ENCODE measurements around the gene GJC2. TPM values are rescaled to one million over a fixed set of nuclear protein-coding genes. Genes with fewer than 3 reads are reported as not detected.

GJC2 gene
- total and polyA plus RNA-seq, 4 donors, result 0.10 to 0.79 (median 0.25) TPM; not detected in 1

DNA sequence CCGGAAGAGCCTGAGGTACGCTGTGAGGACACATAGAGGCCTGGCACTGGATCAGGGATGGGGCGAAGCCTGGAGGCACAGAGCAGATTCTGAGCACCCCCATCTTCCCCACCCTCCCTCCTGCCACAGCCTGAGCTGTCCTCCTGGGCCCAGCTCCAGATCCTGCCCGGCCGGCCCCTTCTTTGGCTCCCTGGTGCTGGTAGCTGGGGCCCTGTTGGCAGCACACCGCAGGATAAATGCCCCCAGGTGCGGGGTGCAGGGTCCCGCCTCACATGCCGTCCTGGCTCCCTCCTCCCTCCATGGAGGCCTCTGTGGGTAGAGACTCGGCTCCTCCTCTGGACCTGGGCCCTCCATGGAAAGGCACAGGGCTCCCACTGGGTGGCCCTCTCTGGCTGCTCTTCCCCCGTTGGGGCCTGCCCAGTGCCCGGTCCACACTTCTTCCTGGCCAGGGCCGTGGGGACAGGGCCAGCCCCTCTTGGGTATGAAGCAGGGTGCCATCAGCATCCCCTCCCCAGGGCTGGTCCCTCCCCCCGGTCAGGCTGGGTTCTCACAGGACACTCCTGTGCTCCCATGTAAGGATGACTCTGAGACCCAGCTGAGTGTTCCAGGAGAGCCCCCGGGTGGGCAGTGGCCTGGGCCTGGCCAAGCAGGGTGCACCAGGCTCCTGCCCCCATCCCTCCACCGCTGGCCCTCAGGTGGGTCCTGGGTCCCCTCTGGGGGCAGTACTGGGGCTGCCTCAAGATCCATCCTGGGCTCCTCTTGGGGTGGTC is 57.0 kb downstream of the GJC2 start:
- H3K9ac ChIP-seq (ENCODE audit: low read depth in 1 of 2, low read length in 2 of 2), result no peak overlapping the region
- TF ChIP-seq ATF3 (IDR thresholded peaks at IDR 0.05), result no peak
- TF ChIP-seq, protein P1, sequence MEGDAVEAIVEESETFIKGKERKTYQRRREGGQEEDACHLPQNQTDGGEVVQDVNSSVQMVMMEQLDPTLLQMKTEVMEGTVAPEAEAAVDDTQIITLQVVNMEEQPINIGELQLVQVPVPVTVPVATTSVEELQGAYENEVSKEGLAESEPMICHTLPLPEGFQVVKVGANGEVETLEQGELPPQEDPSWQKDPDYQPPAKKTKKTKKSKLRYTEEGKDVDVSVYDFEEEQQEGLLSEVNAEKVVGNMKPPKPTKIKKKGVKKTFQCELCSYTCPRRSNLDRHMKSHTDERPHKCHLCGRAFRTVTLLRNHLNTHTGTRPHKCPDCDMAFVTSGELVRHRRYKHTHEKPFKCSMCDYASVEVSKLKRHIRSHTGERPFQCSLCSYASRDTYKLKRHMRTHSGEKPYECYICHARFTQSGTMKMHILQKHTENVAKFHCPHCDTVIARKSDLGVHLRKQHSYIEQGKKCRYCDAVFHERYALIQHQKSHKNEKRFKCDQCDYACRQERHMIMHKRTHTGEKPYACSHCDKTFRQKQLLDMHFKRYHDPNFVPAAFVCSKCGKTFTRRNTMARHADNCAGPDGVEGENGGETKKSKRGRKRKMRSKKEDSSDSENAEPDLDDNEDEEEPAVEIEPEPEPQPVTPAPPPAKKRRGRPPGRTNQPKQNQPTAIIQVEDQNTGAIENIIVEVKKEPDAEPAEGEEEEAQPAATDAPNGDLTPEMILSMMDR (IDR thresholded peaks at IDR 0.05; ENCODE audit: low read depth, low read length, missing input control), result no peak
- TF ChIP-seq FOXA1 (IDR thresholded peaks at IDR 0.05), result no peak
- no peak for TF ChIP-seq JUND (IDR thresholded peaks at IDR 0.05)
- TF ChIP-seq MAX (IDR thresholded peaks at IDR 0.05), result no peak
- no peak for TF ChIP-seq RAD21 (IDR thresholded peaks at IDR 0.05)
- TF ChIP-seq EGR1 (IDR thresholded peaks at IDR 0.05; ENCODE audit: low read depth in 2 of 2), result no peak
- TF ChIP-seq HNF4A (conservative IDR thresholded peaks at IDR 0.05), result no peak
- TF ChIP-seq FOXA2 (IDR thresholded peaks at IDR 0.05), result no peak
- no peak for TF ChIP-seq ZBTB33 (IDR thresholded peaks at IDR 0.05)
- no peaks in the 10 kb centered on the region for H3K4me1 ChIP-seq (ENCODE audit: control insufficient read depth in 4 of 4, insufficient read depth in 4 of 4, low read length in 3 of 4)
- H3K4me3 ChIP-seq (ENCODE audit: low read depth in 1 of 3, low read length in 3 of 3), result no peak overlapping the region
- no peaks in the 10 kb centered on the region for H3K27me3 ChIP-seq (ENCODE audit: control insufficient read depth in 4 of 4, insufficient read depth in 4 of 4, low read length in 3 of 4)
- H3K27ac ChIP-seq (ENCODE audit: low read depth in 1 of 2, low read length in 2 of 2), result no peak overlapping the region
- DNase-seq (ENCODE audit: low spot score), result no peak
- no peaks in the 10 kb centered on the region for H3K9me3 ChIP-seq (ENCODE audit: control insufficient read depth in 4 of 4, low read length in 3 of 4)
- WGBS, result 76% methylated on average over 16 of the region's 16 CpGs
- H3K36me3 ChIP-seq (ENCODE audit: control insufficient read depth in 4 of 4, insufficient read depth in 3 of 4, low read depth in 1 of 4, low read length in 3 of 4), result no peaks in the 10 kb centered on the region

DNA sequence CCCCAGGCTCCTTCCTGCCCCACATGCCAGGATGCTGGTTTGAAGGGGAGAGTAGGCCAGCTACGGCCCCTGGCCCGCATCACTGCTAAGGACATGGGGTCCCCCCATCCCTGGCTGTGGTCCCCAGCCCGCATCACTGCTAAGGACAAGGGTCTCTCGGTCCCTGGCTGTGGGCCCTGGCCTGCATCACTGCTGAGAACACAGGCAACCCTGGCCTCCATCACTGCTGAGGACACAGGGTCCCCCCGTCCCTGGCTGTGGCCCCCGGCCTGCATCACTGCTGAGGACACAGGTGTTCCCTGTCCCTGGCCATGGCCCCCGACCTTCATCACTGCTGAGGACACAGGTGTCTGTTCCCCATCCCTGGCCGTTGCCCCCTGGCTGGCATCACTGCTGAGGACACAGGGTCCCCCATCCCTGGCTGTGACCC is 57.7 kb downstream of the GJC2 start:
- Histone ChIP-seq H3K27ac (ENCODE audit: low read depth in 1 of 2, low read length in 2 of 2) (no peak overlapping the region), H3K9ac (ENCODE audit: low read depth in 1 of 2, low read length in 2 of 2) (no peak overlapping the region), H3K36me3 (ENCODE audit: control insufficient read depth in 4 of 4, insufficient read depth in 3 of 4, low read depth in 1 of 4, low read length in 3 of 4) (no peaks in the 10 kb centered on the region), H3K4me3 (ENCODE audit: low read depth in 1 of 3, low read length in 3 of 3) (no peak overlapping the region), H3K4me1 (ENCODE audit: control insufficient read depth in 4 of 4, insufficient read depth in 4 of 4, low read length in 3 of 4) (peaks cover 0 to under 1% (median 0%) of the 10 kb centered on the region in 4 donors), H3K27me3 (ENCODE audit: control insufficient read depth in 4 of 4, insufficient read depth in 4 of 4, low read length in 3 of 4) (no peaks in the 10 kb centered on the region), H3K9me3 (ENCODE audit: control insufficient read depth in 4 of 4, low read length in 3 of 4) (no peaks in the 10 kb centered on the region)
- no peak for DNase-seq (ENCODE audit: low spot score)
- WGBS, result 81% methylated on average over 8 of the region's 8 CpGs
- TF ChIP-seq GABPA (IDR thresholded peaks at IDR 0.05 in 1 of 2, conservative IDR thresholded peaks at IDR 0.05 in 1 of 2) (no peak), NR2F2 (IDR thresholded peaks at IDR 0.05) (no peak), FOXA2 (IDR thresholded peaks at IDR 0.05) (no peak), EGR1 (IDR thresholded peaks at IDR 0.05; ENCODE audit: low read depth in 2 of 2) (no peak), ATF3 (IDR thresholded peaks at IDR 0.05) (no peak)
